ENCODE data around the gene STIMATE.
A peak's percentile ranks its signal among the peaks of the same experiment; 100 is the strongest.

The STIMATE gene

DNA sequence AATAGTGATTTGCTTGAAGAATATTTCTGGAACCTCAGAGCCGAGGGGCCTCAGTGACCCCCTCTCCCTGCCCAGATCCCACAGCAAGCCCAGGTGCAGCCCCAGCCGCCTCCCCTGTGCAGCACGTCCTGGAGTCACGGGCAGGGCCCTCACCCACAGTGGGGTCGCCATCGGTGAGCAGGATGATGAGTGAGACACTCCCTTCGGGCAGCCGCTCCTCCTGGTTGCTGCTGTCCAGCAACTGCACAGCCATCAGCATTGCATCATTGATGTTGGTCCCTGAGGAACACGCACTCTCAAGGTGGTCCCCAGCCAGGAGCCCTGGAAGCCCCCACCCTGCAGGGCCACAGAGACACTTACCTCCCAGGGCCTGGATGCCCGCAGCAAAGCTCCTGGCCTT lies 73.3 kb downstream of the STIMATE start:
- no peak for DNase-seq (ENCODE audit: low read depth in 1 of 2, low spot score in 1 of 2)

DNA sequence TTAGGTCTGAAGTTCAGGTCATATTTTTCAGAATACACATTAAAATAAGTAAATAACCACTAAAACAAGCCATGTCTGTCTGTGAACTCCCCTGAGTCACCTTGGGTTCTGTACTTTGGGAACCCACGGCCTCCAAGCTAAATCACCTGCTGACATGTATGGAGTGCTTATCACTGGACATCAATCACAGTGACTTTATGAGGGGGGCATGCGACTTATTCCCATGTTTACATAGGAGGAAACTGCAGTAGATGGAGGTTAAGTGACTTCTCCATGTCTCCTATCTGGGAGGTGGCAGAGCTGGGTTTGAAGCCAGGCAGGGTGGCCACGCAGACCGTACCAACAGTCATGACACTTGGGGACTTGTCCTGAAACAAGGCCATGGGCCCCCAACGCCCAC lies 75.0 kb downstream of the STIMATE start:
- DNase-seq (ENCODE audit: low read depth in 1 of 2, low spot score in 1 of 2): no peak

DNA sequence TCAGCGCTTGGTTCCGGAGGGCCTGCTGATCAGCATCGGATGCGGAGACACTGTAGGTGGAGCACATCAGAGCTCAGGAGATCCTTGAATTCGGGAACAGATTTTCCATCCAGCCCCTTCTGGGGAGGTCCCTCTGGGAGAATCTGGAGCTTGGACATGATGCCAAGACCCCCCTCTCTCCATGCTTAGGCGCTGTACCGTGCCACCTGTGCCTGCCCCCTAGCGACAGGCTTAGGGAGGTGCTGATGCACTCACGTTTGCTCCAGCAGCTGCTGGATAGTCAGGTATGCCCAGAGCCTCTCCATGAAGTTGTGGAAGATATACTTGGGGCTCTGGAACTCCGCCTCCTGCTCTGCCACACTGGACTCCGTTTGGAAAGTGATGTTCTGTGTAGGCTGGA lies 76.6 kb downstream of the STIMATE start:
- peak in 1 of 2 donors; percentile 2 for DNase-seq (ENCODE audit: low read depth in 1 of 2, low spot score in 1 of 2)

DNA sequence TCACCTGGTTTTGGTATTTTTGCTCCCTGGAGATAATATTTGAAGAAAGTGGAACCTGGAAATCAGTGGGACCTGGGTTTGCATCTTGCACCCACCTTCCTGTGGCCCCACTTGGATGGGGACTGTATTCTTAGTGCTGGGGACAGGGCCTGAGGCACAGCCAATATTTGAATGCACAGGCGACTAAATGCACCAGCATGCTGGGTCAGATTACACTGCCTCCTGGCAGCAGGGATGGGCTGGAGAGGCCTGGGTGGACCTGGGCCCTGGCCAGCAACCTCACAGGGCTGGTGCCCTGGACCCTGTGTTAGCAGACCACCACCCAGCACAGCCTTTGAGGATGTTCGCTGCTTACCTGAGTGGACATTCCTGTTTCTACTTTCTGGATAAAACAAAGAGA lies 77.4 kb downstream of the STIMATE start:
- no peak for DNase-seq (ENCODE audit: low read depth in 1 of 2, low spot score in 1 of 2)

DNA sequence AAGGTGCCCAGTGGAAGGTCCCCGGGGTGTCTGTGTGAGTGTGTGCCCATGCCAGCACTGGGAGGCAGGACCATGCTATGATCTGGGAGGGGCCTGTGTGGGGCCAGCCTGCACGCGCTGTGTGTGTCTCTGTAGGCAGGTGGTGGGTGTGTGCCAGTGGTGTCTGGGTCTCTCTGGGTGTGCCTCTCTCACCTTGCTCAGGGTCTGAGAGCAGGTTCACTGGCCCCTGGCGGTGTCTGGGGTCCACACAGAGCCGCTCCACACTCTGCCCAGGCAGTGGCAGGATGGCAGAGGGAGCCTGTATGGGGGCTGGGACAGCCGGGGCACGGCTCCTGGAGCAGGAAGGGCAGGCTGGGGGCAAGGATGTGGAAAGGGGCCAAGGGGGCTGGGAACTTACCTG lies 79.5 kb downstream of the STIMATE start:
- no peak for DNase-seq (ENCODE audit: low read depth in 1 of 2, low spot score in 1 of 2)

DNA sequence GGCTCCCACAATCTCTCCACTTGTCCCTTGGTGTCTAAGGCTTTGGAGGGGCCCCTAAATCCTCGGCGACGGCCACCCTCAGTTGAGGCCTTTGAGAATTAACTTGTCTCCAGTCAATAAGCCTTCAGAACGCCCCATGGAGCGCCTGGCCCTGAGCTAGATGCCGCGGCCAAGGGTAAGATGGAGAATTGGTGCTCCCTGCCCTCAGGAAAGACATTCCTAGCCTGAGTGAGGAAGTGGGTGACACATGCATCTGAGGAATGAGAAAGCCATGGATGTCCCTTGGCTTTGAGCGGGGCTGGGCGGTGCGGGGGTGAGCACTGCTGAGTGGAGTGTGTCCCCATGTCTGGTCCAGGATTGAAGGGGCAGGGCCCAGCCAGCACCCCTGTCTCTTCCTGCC lies 80.1 kb downstream of the STIMATE start:
- DNase-seq (ENCODE audit: low read depth in 1 of 2, low spot score in 1 of 2): no peak

DNA sequence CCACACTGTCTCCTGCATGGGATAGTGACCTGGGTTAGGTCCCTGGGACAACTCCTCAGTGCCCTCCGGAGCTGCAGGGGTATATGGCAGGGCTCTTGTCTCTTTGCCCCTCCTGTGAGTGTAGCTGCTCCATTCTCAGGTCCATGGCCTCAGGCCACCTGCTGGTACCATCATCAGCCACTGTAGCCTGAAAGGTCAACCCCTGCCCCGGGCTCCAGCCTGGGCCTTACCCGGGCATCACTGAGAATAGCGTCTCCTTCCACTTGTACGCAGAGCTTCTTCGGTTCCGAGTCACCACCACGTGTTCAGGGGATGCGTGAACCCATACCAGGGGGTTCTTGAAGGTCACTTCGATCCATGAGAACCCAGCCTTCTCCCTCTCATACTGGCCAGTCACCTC lies 80.7 kb downstream of the STIMATE start:
- no peak for DNase-seq (ENCODE audit: low read depth in 1 of 2, low spot score in 1 of 2)

DNA sequence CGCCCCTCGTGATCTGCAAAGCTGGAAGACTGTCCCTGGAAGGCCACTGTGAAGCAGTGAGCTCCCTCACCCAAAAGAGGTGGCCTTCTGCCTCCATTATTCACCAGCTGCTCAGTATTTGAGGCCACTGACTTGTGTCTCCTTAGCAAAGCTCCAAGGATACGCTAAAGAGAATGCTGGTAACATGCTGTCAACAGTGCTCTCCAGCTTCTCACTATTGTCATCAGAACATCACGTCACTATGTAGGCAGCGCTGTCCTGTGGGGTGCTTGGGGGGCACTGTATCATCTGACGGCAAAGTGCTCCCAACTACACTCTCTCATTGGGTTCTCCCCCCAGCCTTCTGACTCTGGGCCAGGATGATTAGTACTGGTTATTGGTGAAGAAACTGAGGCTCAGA lies 81.1 kb downstream of the STIMATE start:
- no peak for DNase-seq (ENCODE audit: low read depth in 1 of 2, low spot score in 1 of 2)

DNA sequence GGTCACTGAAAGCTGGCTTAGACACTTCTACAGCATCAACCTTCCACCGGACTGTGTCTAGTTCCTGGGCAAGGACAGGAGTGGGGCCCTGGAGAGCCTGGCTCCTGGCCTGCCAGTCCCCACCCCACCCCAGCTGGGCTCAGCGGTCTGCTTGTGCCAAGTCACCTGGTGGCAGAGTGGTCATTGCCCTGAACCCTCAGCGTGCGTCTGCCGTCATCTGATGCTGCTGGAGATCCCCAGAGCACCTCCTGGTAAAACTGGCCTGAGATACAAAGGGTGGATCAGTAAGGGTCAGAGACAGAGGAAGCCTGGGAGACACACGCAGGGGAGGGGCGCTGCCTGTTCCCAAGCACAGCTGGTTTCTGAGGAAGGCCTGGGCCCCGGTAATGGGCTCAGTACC lies 83.5 kb downstream of the STIMATE start:
- no peak for DNase-seq (ENCODE audit: low read depth in 1 of 2, low spot score in 1 of 2)

DNA sequence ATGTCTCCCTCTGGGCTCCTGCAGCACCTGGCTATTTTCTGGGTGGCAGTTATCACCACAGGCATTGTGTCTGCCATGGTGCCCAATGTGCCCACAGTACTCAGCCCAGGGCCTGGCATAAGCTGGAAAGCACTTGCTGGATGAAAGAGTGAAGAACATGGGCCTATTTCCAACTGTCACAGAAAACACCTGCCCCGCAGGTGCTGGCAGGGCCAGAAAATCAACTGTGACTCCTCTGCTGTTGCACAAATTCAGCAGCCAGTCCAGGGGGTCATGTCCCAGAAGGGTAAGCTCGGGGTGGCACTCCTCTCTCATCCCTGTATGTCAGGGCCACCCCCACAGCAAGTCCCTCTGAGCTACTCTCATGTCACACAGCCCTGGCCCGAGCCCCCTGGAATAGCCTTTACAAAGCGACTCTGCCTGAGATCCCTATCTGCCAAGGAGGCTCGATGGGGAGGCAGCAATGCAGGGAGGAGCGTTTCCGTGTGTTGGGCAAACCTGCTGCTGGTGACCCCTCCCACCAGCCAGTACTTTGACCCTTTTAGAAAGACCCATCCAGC lies 85.8 kb downstream of the STIMATE start:
- no peak for DNase-seq (ENCODE audit: low read depth in 1 of 2, low spot score in 1 of 2)

DNA sequence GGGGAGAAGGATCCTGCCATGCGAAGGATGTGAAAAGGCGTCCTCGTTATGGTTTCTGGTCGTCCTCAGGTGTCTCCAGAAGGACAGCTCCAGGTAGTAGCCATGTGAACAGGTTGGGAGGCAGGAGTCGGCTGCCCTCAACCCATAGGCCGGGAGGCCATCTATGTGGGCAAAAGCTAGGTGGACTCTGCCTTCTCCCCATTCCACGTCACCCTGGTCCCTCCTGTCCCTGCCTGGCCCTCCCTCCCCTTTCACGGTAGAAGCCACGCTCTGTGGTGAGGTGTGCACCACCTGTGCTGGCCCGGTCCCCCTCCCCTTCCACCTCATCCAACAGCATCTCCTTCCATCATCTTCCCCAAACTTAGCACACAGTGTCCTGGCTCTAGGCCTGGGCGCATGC lies 86.4 kb downstream of the STIMATE start:
- no peak for DNase-seq (ENCODE audit: low read depth in 1 of 2, low spot score in 1 of 2)

DNA sequence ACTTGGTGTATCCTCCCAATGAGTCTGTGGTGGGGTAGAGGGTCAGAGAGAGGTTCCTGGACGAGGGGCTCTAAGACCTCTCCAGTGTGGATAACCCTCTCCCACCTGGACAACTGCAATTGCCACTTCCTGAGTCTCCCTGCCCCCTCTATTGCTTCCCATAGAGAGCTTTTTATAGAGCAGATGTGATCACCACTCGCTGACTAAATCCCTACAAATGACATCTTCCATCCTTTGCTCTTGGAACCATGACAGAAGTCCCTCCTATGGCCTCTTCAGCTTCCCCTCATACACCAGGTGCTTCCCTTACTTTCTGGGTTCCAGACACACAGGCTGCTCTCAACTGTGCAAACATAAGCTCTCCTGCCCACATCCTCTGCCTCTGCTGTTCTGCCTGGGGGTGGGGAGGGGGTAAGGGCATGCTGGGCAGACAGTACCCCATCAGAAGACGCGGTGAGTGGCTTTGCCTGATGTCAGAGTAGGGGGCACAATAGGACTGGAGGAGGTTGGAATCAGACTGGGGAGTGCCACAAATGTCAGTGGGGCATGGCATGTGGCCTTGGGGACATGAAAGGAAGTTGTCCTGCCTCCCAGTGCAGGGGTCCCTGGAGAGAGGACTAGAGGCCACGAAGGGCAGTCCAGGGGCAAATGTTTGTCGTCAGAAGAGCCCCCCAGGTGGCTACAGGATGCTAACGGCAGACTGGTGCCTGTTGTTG lies 87.5 kb downstream of the STIMATE start:
- no peak for DNase-seq (ENCODE audit: low read depth in 1 of 2, low spot score in 1 of 2)

DNA sequence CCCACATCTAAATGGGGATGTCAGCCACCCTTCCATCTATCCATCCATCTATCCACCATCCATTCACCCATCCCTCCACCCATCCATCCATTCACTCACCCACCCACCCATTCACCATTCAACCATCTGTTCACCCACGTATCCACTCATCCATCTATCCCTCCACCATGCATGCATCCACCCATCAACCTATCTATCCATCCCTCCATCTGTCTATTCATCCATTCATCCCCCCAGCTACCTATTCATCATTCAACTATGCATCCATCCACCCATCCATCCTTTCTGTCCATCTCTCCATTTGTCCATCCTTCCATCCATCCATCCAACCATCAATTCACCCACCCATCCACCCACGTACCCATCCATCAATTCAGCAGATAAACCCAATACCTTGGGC lies 88.2 kb downstream of the STIMATE start:
- no peak for DNase-seq (ENCODE audit: low read depth in 1 of 2, low spot score in 1 of 2)

DNA sequence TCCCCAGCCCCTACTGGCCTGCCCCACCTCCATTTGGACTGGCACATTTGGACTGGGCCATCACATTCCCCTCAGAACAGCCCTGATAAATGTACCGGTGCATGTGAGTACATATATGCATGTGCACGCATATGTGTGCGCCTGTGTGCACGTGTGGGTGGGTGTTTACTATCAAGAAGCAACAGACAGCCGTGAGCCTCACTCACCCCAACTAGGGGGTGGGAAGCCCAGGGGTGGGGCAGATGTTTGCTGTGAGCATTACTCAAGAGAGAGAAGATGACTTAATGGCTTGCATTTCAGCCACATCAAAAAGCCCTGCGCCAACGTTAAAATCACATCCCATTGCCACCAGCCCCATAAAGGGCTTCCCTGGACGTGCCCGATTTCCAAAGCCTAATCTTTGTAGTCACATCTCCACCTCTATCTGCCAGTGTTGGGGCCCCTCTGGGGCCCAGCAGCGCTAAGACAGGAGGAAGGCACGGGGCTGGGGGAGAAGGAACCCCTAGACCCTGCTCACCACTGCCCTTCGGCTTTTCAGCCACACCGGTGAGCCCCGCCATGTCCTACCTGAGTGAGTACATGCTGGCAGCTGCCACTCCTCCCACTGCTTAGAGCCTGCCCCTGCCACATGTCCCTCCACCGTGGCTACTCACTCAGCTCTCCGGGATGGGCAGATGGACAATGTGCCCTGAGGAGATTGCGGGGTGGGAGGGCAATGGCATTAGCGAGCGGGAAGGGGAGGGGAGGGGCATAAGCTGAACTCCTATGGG lies 91.9 kb downstream of the STIMATE start:
- DNase-seq (ENCODE audit: low read depth in 1 of 2, low spot score in 1 of 2): no peak

DNA sequence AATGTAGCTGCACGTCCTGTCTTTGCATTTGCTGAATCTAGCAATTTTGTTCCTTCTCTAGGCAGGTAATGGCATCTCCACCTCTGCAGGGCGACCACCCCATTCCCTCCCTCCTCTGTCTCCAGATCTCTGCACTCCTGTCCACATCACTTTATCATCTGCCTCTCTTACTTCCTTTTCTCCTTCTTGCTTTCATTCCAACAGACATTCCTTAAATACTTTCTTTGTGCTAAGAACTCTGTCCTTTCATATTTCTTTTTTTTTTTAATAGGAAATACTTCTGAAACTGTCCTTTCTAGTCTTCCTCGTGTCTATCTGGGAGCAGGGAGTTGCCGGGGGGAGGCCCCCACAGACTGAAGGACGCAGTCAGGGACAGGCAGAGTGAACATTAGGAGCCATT lies 95.5 kb downstream of the STIMATE start:
- DNase-seq (ENCODE audit: low read depth in 1 of 2, low spot score in 1 of 2): no peak

DNA sequence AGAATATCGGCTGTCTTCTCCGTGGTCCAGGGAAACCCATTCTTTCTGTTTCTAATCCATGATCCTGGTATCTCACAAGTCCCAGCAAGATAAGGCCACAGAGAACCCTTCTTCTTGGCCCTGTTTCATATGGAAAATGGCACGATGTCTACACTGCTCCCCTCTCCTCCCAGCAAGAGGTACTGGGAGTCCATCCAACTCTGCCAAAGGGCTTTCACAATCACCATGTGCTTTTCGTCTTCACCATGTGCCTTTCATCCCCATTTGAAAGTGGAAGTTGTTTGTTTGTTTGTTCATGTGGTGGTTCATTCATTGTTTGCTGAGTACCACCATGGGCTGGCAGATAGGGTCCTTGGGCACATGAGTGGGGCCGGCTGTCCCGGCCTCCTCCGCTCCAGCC lies 97.3 kb downstream of the STIMATE start:
- no peak for DNase-seq (ENCODE audit: low read depth in 1 of 2, low spot score in 1 of 2)

DNA sequence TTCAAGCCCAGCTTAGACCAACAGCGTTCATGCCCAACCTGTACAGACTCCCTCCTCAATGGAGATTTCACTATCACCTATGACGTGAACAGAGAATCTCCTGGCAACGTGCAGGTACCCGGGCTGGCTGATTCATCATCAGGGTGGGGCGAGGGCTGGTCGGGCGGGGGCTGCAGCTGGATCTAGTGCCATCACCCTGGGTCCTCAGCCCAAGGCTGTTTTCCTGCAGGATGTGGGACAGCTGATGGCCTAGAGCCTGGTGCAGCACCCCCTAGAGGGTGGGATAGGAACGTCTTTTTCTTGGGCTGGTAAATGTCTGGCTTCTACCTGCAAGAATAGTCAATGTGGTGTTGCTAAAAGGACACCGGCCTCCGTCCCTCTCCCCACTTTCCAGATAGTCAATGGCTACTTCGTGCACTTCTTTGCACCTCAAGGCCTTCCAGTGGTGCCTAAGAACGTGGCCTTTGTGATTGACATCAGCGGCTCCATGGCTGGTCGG lies 98.3 kb downstream of the STIMATE start:
- DNase-seq (ENCODE audit: low read depth in 1 of 2, low spot score in 1 of 2): no peak

DNA sequence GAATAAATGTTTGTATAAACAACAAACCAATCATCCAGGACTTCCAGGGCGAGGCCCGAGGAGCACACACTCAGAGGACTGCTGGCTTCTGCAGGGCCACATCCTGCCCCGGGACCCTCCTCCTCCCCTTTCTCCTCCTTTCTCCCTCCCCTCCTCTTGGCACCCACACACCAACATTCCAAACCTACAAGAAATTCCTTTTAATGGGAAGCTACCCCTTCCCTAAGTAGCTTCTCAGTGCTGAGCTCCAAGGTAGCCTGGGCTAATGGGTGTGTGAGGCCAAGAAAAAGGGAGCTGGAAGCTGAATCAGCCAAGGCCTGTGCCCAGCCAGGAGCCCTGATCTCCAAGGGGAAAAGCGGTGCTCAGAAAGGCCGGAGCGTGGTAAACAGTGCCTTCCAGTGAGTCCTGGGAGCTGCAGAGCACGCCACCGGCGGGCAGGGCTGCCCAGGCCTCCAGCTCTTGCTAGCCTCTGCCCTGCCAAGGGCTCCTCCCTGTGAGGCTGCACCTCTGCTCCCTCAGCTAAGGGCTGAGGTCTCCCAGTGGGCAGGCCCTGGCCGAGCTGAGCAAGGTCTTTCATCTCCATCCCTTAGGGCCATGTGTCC lies 98.9 kb downstream of the STIMATE start:
- DNase-seq (ENCODE audit: low read depth in 1 of 2, low spot score in 1 of 2): no peak

DNA sequence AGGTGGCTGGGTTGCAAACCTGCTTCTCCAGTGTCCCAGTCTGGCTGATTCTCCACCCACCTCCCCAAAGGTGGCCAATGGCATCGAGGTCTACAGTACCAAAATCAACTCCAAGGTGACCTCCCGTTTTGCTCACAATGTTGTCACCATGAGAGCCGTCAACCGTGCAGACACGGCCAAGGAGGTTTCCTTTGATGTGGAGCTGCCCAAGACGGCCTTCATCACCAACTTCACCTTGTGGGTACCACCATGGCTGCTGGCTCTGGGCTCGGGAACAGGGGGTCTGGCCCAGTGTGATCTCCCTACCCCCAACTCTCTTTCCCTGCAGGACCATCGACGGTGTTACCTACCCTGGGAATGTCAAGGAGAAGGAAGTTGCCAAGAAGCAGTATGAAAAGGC lies 100.9 kb downstream of the STIMATE start:
- no peak for DNase-seq (ENCODE audit: low read depth in 1 of 2, low spot score in 1 of 2)

DNA sequence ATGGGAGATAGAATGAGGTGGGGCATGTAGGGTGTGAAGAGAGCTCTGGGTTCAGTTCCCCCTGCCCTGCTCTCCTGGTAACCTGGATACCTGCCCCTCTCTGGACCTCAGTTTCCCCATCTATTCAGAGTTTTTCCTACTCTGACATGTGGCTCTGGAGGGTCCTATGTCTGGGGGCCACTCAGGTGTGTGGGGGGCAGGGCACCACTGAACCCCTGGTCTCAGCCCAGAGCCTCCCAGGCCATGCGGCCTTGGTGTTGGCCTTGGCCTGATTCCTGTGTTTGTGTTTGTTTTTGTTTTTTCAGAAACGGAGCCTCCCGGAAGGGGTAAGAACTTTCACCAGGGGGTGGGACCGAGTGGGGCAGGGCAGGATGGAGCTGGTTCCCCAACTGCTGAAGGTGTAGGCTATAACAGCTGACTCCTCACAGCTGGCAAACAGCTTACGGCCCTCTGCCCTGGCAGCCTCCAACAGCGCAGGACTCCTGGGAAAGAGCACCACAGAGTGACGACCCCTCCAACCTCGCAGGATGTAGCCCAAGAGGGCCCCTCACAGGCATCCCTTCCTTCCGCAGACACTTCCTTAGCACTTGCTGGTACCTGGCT lies 101.9 kb downstream of the STIMATE start:
- DNase-seq (ENCODE audit: low read depth in 1 of 2, low spot score in 1 of 2): no peak

DNA sequence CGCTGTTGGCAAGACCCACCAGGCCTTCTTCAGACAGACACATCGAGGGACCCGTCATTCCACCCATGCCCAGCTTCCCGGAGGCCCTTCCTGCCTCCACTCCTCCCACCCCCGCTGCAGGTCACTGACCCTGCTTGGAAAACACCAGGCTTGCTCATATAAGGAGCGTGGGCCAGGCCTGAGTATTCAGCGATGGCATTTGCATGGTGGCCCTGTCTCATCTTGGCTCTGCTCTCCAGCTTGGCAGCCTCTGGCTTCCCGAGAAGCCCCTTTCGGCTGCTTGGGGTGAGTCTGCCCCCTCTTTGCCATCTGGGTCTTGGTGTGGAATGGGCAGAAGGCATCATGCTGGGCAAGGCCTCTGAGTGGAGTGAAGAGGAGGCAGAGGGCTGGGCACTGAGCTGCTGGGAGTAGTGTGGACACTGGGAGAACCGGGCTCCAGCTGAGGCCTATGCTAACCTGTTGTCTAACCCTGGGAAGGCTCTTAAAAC lies 102.7 kb downstream of the STIMATE start, which contains the start of gene ITIH3:
Gene ITIH3, plus strand, starts transcription at position 185 of the 488 bp plus-strand sequence. Its CDS starts 8 bp downstream, at position 193.
- DNase-seq (ENCODE audit: low read depth in 1 of 2, low spot score in 1 of 2): no peak
